Tongue (tissue), 2 donors: ENCODE measurements around the gene SKIC3. TPM values are rescaled to one million over a fixed set of nuclear protein-coding genes. Genes with fewer than 3 reads are reported as not detected.

Source experiments
- DNase-seq: peaks from one replicate; pipeline ENCODE4 v3.0.0-alpha.2; 2015
- total RNA-seq: library from RNA; depleted of rRNA; stranded (reverse); fragments of >200 nt; gene quantifications from one replicate; pipeline ENCODE4 v1.2.3, GENCODE V29; 2014

The SKIC3 gene
- 153 TPM for total RNA-seq

DNA sequence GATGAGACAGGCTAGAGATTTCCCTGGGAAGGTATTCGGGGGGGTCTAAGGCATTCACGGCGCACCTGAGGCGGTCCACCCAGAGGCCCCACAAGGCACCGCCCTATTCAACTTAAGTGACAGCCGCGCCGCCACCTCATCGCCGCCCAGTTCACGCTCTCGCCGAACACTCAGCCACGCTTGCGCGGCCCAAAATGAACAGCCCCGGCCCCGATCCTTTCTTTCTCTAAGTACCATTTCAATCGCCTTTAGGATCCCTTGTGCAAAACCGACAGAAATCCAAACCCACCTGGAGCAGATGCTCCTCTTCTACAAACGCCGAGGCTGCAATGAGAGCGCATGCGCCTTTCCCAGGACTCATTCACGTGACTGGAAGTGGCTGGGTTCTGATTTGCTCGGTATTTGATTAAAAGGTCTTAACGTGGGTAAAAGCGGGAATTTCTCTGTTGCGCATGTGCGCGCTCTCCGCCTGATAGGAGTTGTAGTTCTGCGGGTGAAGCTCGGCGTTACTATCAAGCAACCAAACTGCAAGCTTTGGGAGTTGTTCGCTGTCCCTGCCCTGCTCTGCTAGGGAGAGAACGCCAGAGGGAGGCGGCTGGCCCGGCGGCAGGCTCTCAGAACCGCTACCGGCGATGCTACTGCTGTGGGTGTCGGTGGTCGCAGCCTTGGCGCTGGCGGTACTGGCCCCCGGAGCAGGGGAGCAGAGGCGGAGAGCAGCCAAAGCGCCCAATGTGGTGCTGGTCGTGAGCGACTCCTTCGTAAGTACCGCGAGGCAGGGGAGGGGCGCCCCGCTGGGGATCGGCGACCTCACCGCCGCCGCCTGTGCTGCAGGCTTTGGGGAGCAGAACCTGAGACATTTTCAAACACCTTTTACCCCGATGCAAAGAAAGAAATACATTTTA, at the start of gene SKIC3, which contains the start of gene ARSK:
SKIC3 (minus strand) TSS at position 331 of the 902 bp plus-strand sequence. CDS start 7,827 bp downstream, outside the sequence.
ARSK (plus strand) TSS at position 455 of the 902 bp plus-strand sequence; CDS start at position 633, 178 bp downstream.
- peak; percentile 100 for DNase-seq

DNA sequence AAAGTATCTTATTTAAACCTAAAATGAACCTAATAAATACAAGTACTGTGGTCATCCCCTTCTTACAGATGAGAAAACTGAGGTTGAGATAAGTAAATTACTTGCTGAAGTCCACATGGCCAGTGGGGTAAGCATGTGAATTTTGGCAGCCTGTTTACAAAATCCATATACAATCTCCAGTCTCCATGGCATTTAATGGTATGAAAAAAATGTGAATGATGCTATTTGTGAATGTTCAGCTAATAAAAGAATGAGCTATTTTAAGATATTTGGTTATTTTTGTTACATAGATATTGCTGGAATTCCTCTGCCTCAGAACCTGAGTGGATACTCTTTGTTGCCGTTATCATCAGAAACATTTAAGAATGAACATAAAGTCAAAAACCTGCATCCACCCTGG, 45.8 kb upstream of the SKIC3 start:
- no peak for DNase-seq

DNA sequence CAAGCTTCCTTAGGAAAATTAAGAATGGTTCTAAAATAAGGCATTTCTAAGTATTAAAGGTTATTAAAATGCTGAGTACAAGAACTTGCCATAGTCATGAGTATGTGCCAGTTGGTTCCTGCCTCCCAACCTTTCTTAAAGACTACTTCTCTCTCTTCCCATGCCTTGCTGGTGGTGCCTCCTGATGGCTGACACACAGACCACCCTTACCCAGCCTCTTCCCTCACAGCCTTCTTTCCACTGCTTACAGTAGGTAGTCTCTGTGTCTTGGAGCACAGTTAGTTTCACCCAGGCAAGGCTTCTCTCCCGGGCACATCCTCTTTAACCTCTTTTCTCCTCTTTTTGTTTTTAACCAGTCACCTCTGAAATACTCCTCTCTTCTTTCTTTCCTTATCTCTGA, 44.5 kb upstream of the SKIC3 start:
- DNase-seq: no peak

DNA sequence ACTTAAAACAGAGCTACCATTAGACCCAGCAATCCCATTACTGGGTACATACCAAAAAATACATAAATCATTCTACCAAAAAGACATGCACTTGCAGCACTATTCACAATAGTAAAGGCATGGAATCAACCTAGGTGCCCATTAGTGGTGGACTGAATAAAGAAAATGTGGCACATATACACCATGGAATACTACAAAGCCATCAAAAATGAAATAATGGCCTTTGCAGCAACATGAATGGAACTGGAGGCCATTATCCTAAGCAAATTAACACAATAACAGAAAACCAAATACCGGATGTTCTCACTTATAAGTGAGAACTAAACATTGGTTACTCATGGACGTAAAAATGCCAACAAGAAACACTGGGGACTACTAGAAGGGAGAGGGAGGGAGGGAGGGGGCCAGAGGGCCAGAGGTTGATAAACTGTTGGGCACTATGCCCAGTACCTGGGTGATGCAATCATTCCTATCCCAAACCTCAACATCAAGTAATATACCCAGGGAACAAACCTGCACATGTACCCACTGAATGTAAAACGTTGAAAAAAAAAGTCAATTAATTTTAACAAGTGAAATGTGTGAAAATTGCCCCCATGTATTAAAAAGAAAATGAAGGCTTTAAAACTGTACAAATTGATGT, 40.6 kb upstream of the SKIC3 start:
- DNase-seq: no peak

DNA sequence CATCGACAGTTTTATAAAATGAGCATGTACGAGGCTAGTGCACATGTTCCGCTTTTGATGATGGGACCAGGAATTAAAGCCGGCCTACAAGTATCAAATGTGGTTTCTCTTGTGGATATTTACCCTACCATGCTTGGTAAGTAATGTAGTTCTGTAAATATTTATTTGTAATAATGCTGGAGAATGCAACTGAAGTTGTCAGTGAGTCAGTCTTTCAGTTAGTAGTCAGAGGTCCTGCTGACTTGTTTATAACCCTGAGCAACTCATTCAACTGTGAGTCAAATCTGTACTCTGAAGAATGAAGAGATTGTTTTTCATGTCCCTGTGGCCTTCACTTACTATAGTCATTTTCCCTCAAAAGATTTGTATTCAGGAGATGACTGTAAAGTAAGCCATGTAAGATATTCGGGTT, 36.7 kb upstream of the SKIC3 start:
- DNase-seq: no peak

DNA sequence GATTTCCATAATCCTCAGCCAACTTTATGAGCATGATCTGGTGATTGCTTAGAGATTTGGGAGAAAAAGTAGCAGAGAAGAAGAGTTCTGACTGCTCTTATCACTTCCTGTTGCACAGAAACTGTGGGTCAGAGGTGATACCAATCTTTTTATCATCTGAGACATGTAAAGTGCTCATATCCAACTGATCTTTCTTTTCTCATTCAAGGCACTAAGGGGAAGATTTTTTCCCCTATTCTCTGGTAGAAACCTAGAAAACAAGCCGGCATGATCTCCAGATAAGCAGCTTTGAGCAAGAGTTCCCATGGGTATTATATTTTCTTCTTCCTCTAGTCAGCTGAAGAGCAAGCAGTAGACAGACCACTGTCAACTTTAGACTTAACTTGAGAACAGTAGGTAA, 36.1 kb upstream of the SKIC3 start:
- no peak for DNase-seq

DNA sequence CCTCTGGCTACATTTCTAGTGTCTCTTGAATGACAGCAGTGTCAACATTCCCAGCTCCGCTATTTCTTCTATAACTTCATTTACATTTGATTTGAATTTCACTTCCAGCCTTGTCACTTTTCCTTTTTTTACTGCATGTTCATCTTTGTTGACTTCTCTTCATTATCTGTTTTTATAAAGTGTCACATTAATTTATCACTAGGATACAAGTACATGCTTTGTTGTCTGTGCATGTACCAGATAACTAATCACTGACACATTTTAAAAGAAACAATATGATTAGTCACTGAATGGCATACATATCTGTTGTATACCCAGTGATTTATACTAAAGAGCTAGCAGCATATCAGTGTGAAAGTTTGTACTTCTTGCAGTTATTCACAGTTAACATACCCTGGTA, 29.2 kb upstream of the SKIC3 start:
- DNase-seq: no peak

DNA sequence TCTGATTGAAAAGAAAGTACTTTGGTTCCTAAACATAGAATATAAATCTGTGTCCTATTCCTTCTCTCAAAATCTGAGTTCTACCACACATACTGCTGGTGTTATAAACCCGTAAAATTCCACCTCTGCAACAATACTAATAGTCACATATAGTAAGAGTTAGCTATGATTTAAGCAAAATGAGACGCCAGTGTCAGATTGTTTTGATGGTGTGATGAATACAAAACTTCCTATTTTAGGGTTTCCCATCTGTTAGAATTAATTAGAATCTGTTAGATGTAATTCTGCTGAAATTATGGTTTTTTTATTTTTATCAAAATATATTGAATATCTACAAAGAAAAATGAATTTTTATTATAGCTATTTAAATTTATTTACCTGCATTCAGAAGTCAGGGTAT, 26.8 kb upstream of the SKIC3 start:
- no peak for DNase-seq

DNA sequence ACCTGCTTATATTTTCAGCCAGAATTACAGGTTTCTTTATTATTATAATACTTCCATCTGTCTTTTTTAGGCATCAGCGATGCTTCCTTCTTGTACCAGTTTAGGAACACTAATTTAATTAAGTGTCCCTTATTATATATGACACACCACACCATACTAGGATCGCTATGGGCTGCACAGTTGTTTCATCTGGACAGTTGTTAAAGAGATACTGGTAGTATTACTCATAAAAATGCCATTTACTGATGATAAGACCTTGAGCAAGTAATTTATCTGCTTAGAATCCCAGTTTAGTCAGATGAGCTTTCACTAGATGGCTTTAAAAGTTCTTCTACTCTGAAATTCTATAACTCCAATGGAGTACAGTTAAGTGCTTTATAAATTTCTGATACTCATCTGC, 17.2 kb upstream of the SKIC3 start:
- DNase-seq: no peak

DNA sequence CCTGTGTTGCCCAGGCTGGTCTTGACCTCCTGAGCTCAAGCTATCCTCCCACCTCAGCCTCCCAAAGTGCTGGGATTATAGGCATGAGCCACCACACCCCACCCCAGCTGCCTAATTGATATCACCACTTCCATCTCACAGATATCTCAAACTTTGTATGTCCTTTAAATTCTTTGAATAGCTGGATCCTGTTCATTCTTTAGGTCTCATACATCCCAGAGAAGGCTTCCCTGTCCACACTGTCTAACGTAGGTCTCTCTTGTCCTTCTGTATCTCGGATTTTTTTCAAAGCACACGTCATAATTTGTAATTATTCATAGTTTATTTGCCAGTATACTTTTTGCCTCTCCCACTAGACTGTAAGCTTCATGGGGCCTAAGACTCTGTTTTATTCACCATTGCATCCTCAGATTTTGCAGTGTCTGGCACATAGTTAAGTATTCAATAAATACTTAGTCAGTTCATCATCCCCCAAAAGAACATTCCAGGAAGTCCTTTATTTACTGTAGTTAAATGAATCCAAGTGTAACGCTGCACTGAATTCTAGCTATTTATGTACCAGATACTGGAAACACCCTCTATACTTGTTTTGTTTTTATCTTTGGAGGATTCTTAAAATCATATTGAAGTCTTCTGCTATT, 10.6 kb upstream of the SKIC3 start:
- no peak for DNase-seq

DNA sequence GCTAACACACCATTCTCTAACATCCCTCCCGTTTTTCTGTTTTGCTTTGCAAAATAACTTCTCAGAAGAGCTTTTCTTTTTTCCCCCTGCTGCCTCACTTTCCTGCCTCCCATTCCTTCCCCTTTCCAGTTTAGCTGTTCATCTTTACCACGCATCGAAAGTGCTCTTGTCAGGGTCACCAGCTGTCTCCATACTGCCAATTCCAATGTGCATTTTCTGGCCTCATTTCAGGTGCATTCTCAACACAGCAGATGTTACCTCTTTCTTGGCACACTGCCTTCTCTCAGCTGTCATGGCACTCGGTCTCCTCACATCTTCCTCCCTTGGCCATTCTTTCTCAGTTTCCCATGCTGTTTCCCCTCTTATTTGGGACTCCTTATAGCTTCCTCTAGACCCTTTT, 9.7 kb upstream of the SKIC3 start:
- DNase-seq: peak; percentile 80

DNA sequence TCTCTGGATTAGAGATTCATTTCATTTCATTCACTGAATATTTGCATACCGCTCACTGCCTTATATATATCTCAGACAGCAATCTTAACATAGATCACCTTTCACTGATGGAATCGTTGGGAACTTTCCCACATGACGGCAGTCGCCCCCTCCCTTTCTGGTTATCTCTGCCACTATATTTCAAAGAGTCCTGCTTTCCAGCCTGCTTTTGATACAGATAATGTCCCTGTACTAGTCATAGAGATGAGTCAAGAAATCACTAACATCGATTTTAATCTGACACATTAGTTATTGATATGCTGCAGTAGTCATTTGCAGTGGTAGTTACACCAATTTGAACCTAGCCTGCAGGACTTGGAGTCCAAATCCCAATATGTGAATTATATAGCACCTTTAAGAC, 8.6 kb upstream of the SKIC3 start:
- DNase-seq: no peak

DNA sequence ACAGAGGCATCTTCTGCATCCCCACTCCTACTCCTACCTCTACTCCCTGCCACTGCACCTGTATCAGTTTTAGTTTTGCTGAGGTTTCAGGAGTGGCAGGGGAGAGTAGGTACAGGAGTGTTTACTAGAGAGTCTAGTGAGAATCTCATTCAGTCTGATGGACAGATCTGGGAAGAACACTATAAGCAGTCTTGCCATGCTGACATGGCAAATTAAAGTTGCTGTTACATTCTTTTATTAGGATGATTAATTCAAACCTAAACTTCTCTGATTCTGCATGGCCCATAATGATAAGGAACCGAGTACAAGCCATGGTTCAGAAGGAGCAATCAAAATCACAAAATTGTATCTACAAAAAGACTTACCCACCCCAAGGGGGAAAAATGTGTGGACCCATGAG, 7.5 kb upstream of the SKIC3 start:
- DNase-seq: no peak

DNA sequence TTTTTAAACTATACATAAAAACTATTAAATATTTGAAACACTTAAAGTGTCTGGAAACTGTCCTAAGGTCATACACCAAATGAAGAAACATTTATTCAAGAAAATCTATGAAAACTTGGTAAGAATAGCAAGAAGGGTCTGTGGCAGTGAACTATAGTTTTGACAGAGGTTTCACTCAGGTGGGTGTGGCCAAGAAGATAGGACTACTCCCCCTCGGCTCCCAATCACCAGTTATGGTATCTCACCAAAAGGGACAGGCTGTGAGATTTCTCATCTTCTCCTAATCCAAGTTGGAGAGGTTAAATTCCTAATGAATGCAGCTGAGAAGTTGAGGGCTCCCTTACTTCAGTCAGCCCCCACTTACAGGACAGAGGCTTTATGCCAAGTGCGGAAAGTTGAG, 3.1 kb upstream of the SKIC3 start:
- no peak for DNase-seq

DNA sequence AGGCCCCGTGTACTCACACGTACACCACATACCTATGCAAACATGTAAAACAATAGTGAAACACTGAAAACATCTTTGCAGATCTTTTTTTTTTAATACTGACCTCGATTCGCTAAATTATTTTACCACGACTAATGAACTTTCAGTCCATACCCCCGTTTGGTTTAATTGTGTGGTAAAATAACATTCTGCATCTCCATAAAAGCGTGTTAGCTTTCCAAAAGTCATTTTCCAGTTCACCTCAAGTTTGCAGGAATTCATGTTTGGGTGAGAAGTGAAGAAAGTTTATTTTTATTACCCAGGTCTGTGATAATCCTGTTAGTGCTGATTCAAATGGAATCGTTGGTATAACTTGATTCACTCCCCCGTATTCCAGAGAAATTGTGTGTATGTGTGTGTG, 776 bp upstream of the SKIC3 start:
- DNase-seq: no peak

DNA sequence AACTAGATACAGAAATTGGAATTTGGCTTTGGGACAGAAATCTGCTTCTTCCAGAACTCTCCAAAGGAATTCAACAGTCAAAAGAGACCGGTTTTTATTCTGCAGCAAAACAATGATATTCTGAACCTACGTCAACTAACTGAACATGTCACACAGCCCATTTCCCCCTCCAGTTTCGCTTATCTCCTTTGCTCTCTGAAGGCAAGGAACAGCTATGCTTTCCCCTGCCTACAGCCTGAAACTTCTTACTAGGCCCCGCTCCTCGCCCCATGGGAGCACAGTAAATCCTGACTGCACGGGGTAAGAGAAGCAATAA, 488 bp downstream of the SKIC3 start:
- DNase-seq: no peak

DNA sequence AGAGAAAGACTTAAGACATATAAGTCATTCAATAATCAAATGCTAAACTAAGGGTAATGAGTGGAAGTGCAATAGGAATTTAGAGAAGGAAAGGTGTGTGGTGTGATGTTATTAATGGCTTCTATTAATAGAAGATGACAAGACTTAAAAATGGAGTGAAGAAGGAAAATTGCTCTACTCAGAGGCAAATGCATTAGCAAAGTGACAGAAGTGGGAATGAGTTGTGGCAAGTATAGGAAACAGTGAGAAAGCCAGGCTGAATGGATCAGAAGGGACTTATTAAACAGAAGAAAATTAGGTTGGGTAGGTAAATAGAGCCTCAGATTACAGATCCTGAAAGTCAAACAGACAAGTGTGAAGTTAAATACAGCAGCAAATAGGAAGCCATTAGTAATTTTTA, 5.7 kb downstream of the SKIC3 start:
- no peak for DNase-seq

DNA sequence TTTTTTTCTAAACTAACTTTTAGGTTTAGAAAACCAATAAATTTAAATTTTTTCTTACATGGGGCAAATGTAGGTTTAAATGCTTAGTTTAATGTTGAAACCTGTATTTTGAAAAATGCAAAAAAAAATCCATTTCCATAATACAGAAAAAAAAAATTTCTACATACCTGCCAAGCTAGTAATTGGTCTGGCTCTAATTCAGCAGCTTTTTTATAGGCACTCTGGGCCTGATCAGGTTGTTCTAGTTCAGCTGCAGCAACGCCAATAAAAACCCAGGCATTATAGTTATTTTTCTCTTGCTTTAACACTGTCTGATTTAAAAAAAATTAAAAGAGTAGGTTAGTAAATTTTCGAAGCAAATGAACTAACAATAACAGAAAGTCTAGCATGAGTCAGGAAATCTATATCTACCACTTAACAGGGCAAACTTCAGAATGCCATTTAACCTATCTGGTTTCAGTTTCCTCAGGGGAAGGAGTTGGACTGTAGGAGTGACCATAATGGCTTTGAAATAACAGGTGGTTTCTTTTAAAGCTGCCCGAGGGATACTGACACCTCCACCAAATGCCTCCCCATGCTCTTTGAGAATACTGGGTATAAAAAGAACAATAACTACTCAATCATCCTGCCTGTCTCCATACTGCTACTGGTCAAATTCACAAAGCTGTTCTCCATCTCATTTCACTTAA, 11.6 kb downstream of the SKIC3 start:
- peak; percentile 6 for DNase-seq

DNA sequence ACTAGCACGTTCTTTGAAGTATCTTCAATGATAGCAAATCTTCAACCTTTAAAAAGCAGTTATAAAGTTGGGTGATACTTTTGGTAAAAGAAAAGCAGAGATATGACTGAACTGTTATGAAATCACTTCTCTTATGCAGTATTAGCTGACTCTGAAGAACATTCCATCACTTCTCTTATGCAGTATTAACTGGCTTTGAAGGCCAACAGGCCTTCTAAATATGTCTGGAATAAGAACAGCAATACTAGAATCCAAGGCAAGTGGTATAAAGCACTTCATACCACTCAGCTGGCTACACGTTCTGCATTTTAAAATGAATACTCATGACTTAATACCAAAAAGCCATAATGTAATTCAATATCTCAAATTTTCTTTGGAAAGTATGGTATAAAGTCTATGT, 17.3 kb downstream of the SKIC3 start:
- DNase-seq: no peak

DNA sequence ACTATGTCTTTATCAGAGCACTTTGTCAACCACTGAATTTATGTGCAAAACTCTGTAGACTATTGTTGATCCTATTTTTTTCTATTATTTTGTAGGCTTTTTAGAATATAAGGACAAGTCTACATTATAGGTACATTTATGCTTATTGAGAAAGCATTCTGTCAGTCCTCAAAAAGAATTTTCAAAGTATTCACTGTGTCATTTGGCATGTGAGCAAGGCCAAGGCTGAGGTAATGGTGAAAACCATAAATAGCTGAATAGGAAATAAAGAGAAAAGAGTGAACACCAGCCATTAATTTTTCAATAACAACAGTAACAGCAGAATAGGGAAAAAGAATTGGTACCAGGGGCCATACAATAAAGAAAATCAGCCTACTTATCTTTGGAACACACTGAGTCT, 21.0 kb downstream of the SKIC3 start:
- DNase-seq: no peak

DNA sequence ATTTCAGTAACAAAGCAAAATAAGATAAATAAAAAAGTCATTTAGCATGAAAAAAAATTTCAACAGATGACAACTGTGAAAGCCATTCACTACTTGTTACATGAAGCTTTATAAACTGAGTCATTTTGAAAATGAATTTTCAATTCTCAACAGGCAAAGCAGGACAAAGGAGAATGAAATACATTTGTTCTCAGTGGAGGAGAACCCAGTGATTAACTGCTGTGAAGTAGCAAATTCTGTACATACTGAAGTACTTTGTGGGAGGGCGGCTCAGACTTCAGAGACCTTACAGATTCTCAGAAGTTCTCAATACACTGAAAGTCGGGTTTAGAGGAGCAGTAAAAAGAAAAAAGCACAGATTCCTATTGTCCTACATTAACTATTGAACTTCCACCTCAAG, 21.7 kb downstream of the SKIC3 start:
- no peak for DNase-seq

DNA sequence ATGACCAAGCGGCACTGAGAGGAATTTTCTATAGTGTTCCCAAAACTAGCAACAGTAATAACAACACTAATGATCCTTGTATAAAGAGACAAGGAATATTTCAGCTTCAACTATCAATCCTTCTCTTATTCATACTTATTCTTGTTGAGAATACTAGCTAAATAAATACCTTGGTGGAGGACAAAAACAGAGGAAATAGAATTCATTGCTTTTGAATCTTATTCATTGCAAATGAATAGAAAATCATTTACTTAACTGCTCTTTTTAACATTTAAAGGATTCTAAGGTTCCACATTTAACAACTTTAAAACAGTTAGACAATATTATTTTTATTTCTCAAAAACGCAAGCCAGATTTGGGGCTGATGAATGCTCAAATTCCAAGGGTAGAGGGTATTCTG, 22.4 kb downstream of the SKIC3 start:
- DNase-seq: no peak

DNA sequence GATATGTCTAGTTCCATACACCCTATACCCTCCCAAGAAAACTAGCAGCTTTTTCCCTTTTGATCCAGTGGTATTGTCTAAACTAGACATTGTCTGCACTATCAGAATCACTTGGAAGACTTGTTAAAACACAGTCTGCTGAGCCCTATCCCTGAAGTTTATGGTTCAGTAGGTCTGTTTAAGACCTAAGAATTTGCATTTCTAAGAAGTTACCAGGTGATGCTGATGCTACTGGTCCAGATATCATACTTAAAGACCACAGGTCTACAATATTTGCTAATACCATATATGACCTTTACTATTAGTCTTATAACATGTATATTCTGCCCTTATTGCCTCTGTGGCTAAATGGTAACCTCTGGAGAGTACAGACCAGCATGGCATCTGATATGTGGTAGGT, 23.3 kb downstream of the SKIC3 start:
- DNase-seq: no peak
